Measurements from ENCODE around the gene FARS2.

FARS2 gene

GRCh38 chr6:5670381-5670780 lies 409.1 kb downstream of the FARS2 start:
- Histone ChIP-seq H3K4me3 (ENCODE audit: low read depth in 1 of 2, low read length in 2 of 2) (no peak overlapping the region), H3K27me3 (ENCODE audit: control insufficient read depth in 1 of 2, insufficient read depth in 2 of 2, low read length in 2 of 2) (no peaks in the 10 kb centered on the region), H3K9me3 (ENCODE audit: low read length) (no peaks in the 10 kb centered on the region), H3K27ac (ENCODE audit: low read depth, low read length) (no peak overlapping the region), H3K36me3 (ENCODE audit: insufficient read depth, low read length) (no peaks in the 10 kb centered on the region), H3K9ac (ENCODE audit: low read length) (no peak overlapping the region), H3K4me1 (ENCODE audit: insufficient read depth, low read length) (peaks cover 27% of the 10 kb centered on the region)

- Histone ChIP-seq H3K27me3 (ENCODE audit: control insufficient read depth in 1 of 2, insufficient read depth in 2 of 2, low read length in 2 of 2) (no peaks in the 10 kb centered on the region), H3K4me1 (ENCODE audit: insufficient read depth, low read length) (peaks cover 27% of the 10 kb centered on the region), H3K4me3 (ENCODE audit: low read depth in 1 of 2, low read length in 2 of 2) (no peak overlapping the region), H3K9me3 (ENCODE audit: low read length) (no peaks in the 10 kb centered on the region), H3K36me3 (ENCODE audit: insufficient read depth, low read length) (no peaks in the 10 kb centered on the region), H3K9ac (ENCODE audit: low read length) (no peak overlapping the region), H3K27ac (ENCODE audit: low read depth, low read length) (no peak overlapping the region)
Observed at GRCh38 chr6:5670811-5671561, 409.7 kb downstream of the FARS2 start.

GRCh38 chr6:5671601-5672559 lies 410.6 kb downstream of the FARS2 start:
- Histone ChIP-seq H3K27me3 (ENCODE audit: control insufficient read depth in 1 of 2, insufficient read depth in 2 of 2, low read length in 2 of 2) (no peaks in the 10 kb centered on the region), H3K4me1 (ENCODE audit: insufficient read depth, low read length) (peaks cover 27% of the 10 kb centered on the region), H3K4me3 (ENCODE audit: low read depth in 1 of 2, low read length in 2 of 2) (no peak overlapping the region), H3K27ac (ENCODE audit: low read depth, low read length) (no peak overlapping the region), H3K36me3 (ENCODE audit: insufficient read depth, low read length) (no peaks in the 10 kb centered on the region), H3K9ac (ENCODE audit: low read length) (no peak overlapping the region), H3K9me3 (ENCODE audit: low read length) (no peaks in the 10 kb centered on the region)

GRCh38 chr6:5672581-5673011 lies 411.3 kb downstream of the FARS2 start:
- Histone ChIP-seq H3K4me3 (ENCODE audit: low read depth in 1 of 2, low read length in 2 of 2) (no peak overlapping the region), H3K27me3 (ENCODE audit: control insufficient read depth in 1 of 2, insufficient read depth in 2 of 2, low read length in 2 of 2) (no peaks in the 10 kb centered on the region), H3K36me3 (ENCODE audit: insufficient read depth, low read length) (no peaks in the 10 kb centered on the region), H3K27ac (ENCODE audit: low read depth, low read length) (no peak overlapping the region), H3K9ac (ENCODE audit: low read length) (no peak overlapping the region), H3K9me3 (ENCODE audit: low read length) (no peaks in the 10 kb centered on the region), H3K4me1 (ENCODE audit: insufficient read depth, low read length) (peaks cover 27% of the 10 kb centered on the region)

- no peaks in the 10 kb centered on the region for H3K36me3 ChIP-seq (ENCODE audit: insufficient read depth, low read length)
- no peak overlapping the region for H3K4me3 ChIP-seq (ENCODE audit: low read depth in 1 of 2, low read length in 2 of 2)
- H3K9me3 ChIP-seq (ENCODE audit: low read length), result no peaks in the 10 kb centered on the region
- no peaks in the 10 kb centered on the region for H3K27me3 ChIP-seq (ENCODE audit: control insufficient read depth in 1 of 2, insufficient read depth in 2 of 2, low read length in 2 of 2)
- peaks cover 27% of the 10 kb centered on the region for H3K4me1 ChIP-seq (ENCODE audit: insufficient read depth, low read length)
- H3K9ac ChIP-seq (ENCODE audit: low read length), result no peak overlapping the region
- H3K27ac ChIP-seq (ENCODE audit: low read depth, low read length), result no peak overlapping the region
Observed at GRCh38 chr6:5673019-5673790, 411.9 kb downstream of the FARS2 start.

- Histone ChIP-seq H3K9me3 (ENCODE audit: low read length) (no peaks in the 10 kb centered on the region), H3K4me3 (ENCODE audit: low read depth in 1 of 2, low read length in 2 of 2) (no peak overlapping the region), H3K27me3 (ENCODE audit: control insufficient read depth in 1 of 2, insufficient read depth in 2 of 2, low read length in 2 of 2) (no peaks in the 10 kb centered on the region), H3K9ac (ENCODE audit: low read length) (no peak overlapping the region), H3K36me3 (ENCODE audit: insufficient read depth, low read length) (no peaks in the 10 kb centered on the region), H3K27ac (ENCODE audit: low read depth, low read length) (no peak overlapping the region), H3K4me1 (ENCODE audit: insufficient read depth, low read length) (peaks cover 27% of the 10 kb centered on the region)
Observed at GRCh38 chr6:5674141-5674540, 412.8 kb downstream of the FARS2 start.

GRCh38 chr6:5674721-5675120 lies 413.4 kb downstream of the FARS2 start:
- H3K27ac ChIP-seq (ENCODE audit: low read depth, low read length), result no peak overlapping the region
- peaks cover 27% of the 10 kb centered on the region for H3K4me1 ChIP-seq (ENCODE audit: insufficient read depth, low read length)
- no peaks in the 10 kb centered on the region for H3K36me3 ChIP-seq (ENCODE audit: insufficient read depth, low read length)
- H3K27me3 ChIP-seq (ENCODE audit: control insufficient read depth in 1 of 2, insufficient read depth in 2 of 2, low read length in 2 of 2), result no peaks in the 10 kb centered on the region
- H3K9me3 ChIP-seq (ENCODE audit: low read length), result no peaks in the 10 kb centered on the region
- H3K9ac ChIP-seq (ENCODE audit: low read length), result no peak overlapping the region
- H3K4me3 ChIP-seq (ENCODE audit: low read depth in 1 of 2, low read length in 2 of 2), result no peak overlapping the region

GRCh38 chr6:5676701-5677100 lies 415.4 kb downstream of the FARS2 start:
- Histone ChIP-seq H3K27me3 (ENCODE audit: control insufficient read depth in 1 of 2, insufficient read depth in 2 of 2, low read length in 2 of 2) (no peaks in the 10 kb centered on the region), H3K9me3 (ENCODE audit: low read length) (no peaks in the 10 kb centered on the region), H3K36me3 (ENCODE audit: insufficient read depth, low read length) (no peaks in the 10 kb centered on the region), H3K4me3 (ENCODE audit: low read depth in 1 of 2, low read length in 2 of 2) (no peak overlapping the region), H3K27ac (ENCODE audit: low read depth, low read length) (no peak overlapping the region), H3K4me1 (ENCODE audit: insufficient read depth, low read length) (peaks cover 21% of the 10 kb centered on the region), H3K9ac (ENCODE audit: low read length) (no peak overlapping the region)

GRCh38 chr6:5677219-5678000 lies 416.1 kb downstream of the FARS2 start:
- H3K27ac ChIP-seq (ENCODE audit: low read depth, low read length), result no peak overlapping the region

GRCh38 chr6:5679270-5679669 lies 418.0 kb downstream of the FARS2 start:
- Histone ChIP-seq H3K36me3 (ENCODE audit: insufficient read depth, low read length) (no peaks in the 10 kb centered on the region), H3K27ac (ENCODE audit: low read depth, low read length) (no peak overlapping the region), H3K9ac (ENCODE audit: low read length) (no peak overlapping the region), H3K9me3 (ENCODE audit: low read length) (no peaks in the 10 kb centered on the region), H3K4me3 (ENCODE audit: low read depth in 1 of 2, low read length in 2 of 2) (no peak overlapping the region), H3K4me1 (ENCODE audit: insufficient read depth, low read length) (peaks cover 4% of the 10 kb centered on the region), H3K27me3 (ENCODE audit: control insufficient read depth in 1 of 2, insufficient read depth in 2 of 2, low read length in 2 of 2) (no peaks in the 10 kb centered on the region)

More at GRCh38 chr6:5677219-5678000, 416.1 kb downstream of the FARS2 start:
- Histone ChIP-seq H3K36me3 (ENCODE audit: insufficient read depth, low read length) (no peaks in the 10 kb centered on the region), H3K9me3 (ENCODE audit: low read length) (no peaks in the 10 kb centered on the region), H3K9ac (ENCODE audit: low read length) (no peak overlapping the region), H3K4me1 (ENCODE audit: insufficient read depth, low read length) (peaks cover 14% of the 10 kb centered on the region), H3K4me3 (ENCODE audit: low read depth in 1 of 2, low read length in 2 of 2) (no peak overlapping the region), H3K27me3 (ENCODE audit: control insufficient read depth in 1 of 2, insufficient read depth in 2 of 2, low read length in 2 of 2) (no peaks in the 10 kb centered on the region)
